Fibroblast of skin of left biceps (primary cell): ENCODE results near the gene FIG4.
"Not testable (repeated sequence)": the region's sequence is repeated elsewhere in the genome, so short reads cannot be mapped to it uniquely, and the experiment has no call there.

Experiments
- DNase-seq, 2 experiments: peaks; one replicate each; pipeline ENCODE4 v3.0.0-alpha.2; 2013; ENCODE audit warnings: low read depth in 2 of 2

FIG4 gene

GRCh38 chr6:109795994-109796555 lies 105.0 kb downstream of the FIG4 start:
- DNase-seq = peak in 1 of 2 experiments; percentile 17

GRCh38 chr6:109799129-109799528 lies 108.0 kb downstream of the FIG4 start:
- DNase-seq = no peak

- no peak for DNase-seq
These were observed 108.6 kb downstream of the FIG4 start for GRCh38 chr6:109799664-109800063.

- DNase-seq = no peak
These were observed 109.7 kb downstream of the FIG4 start for GRCh38 chr6:109800771-109801170.

- DNase-seq = no peak
These were observed 110.7 kb downstream of the FIG4 start for GRCh38 chr6:109801794-109802193.

- no peak for DNase-seq
These were observed 112.9 kb downstream of the FIG4 start for GRCh38 chr6:109804020-109804419.

GRCh38 chr6:109807881-109808280 lies 116.8 kb downstream of the FIG4 start:
- no peak for DNase-seq

- no peak for DNase-seq
These were observed 117.7 kb downstream of the FIG4 start for GRCh38 chr6:109808837-109809236.

- DNase-seq = no peak
These were observed 124.0 kb downstream of the FIG4 start for GRCh38 chr6:109815054-109815453.

GRCh38 chr6:109816452-109817374 lies 125.6 kb downstream of the FIG4 start:
- no peak for DNase-seq

GRCh38 chr6:109820706-109821350 lies 129.7 kb downstream of the FIG4 start:
- DNase-seq = no peak

GRCh38 chr6:109821428-109821827 lies 130.3 kb downstream of the FIG4 start:
- DNase-seq = no peak

GRCh38 chr6:109824105-109824504 lies 133.0 kb downstream of the FIG4 start:
- DNase-seq = no peak

- DNase-seq = no peak
These were observed 135.5 kb downstream of the FIG4 start for GRCh38 chr6:109826551-109826950.

- DNase-seq = not testable (repeated sequence)
These were observed 140.3 kb downstream of the FIG4 start for GRCh38 chr6:109831352-109831751.

- DNase-seq = no peak
These were observed 143.0 kb downstream of the FIG4 start for GRCh38 chr6:109834131-109834530.

- DNase-seq = no peak
These were observed 143.7 kb downstream of the FIG4 start for GRCh38 chr6:109834595-109835437.

- no peak for DNase-seq
These were observed 148.9 kb downstream of the FIG4 start for GRCh38 chr6:109840034-109840433.

GRCh38 chr6:109840796-109841195 lies 149.7 kb downstream of the FIG4 start:
- DNase-seq = no peak

GRCh38 chr6:109841869-109842268 lies 150.8 kb downstream of the FIG4 start:
- no peak for DNase-seq

- no peak for DNase-seq
These were observed 161.6 kb downstream of the FIG4 start for GRCh38 chr6:109852713-109853112.

- DNase-seq = no peak
These were observed 162.3 kb downstream of the FIG4 start for GRCh38 chr6:109853426-109853825.
